BLaER1 treated with 17β-estradiol and CSF1 and Interleukin-3, amounts not matched to agents 10 nM and 100 nM (cell line): ENCODE data around the gene GJD4.

Experiments used
- H3K27ac ChIP-seq, 11 experiments: shearing (Covaris generic); formaldehyde crosslinking; 2 replicates each; pipeline ENCODE4 v1.8.1; 2022
- H3K27me3 ChIP-seq, 11 experiments: shearing (Covaris generic); formaldehyde crosslinking; 2 replicates each; pipeline ENCODE4 v1.8.1; 2022
- H3K36me3 ChIP-seq, 11 experiments: shearing (Covaris generic); formaldehyde crosslinking; 2 replicates each; pipeline ENCODE4 v1.8.1; 2022
- H3K4me1 ChIP-seq, 10 experiments: shearing (Covaris generic); formaldehyde crosslinking; 2 replicates each; pipeline ENCODE4 v1.8.1; 2022
- H3K4me2 ChIP-seq, 11 experiments: shearing (Covaris generic); formaldehyde crosslinking; 2 replicates each; pipeline ENCODE4 v1.8.1; 2022
- H3K4me3 ChIP-seq, 10 experiments: shearing (Covaris generic); formaldehyde crosslinking; 2 replicates each; pipeline ENCODE4 v1.8.1; 2022
- H3K9ac ChIP-seq, 11 experiments: shearing (Covaris generic); formaldehyde crosslinking; 2 replicates each; pipeline ENCODE4 v1.8.1; 2022
- H3K9me3 ChIP-seq, 11 experiments: shearing (Covaris generic); formaldehyde crosslinking; replicated peaks in 1 of 11; 2 replicates each; pipeline ENCODE4 v1.8.1; 2022
- H4K20me1 ChIP-seq, 11 experiments: shearing (Covaris generic); formaldehyde crosslinking; 2 replicates each; pipeline ENCODE4 v1.8.1; 2022
- Cebpa-rat ChIP-seq, 11 experiments: shearing (Covaris generic); IDR thresholded peaks; 2 replicates each; pipeline ENCODE4 v1.8.1; 2022

Gene GJD4

GRCh38 chr10:35565602-35566081 lies 39.5 kb upstream of the GJD4 start:
- Histone ChIP-seq H4K20me1 (peaks cover 0 to 49% (median 23%) of the 10 kb centered on the region in 11 experiments; a peak in 13 of 22 replicates), H3K4me1 (peaks cover 30 to 57% (median 35%) of the 10 kb centered on the region in 10 experiments), H3K4me3 (no peak overlapping the region), H3K36me3 (peaks cover 54 to 88% (median 75%) of the 10 kb centered on the region in 11 experiments), H3K27me3 (no peaks in the 10 kb centered on the region), H3K4me2 (peak overlapping the region in 2 of 11 experiments; percentile 70 to 77; a peak in 5 of 22 replicates), H3K9me3 (no peaks in the 10 kb centered on the region), H3K27ac (peak overlapping the region in 2 of 11 experiments; percentile 36 to 49; a peak in 3 of 22 replicates), H3K9ac (no peak overlapping the region)
- TF ChIP-seq Cebpa-rat (IDR thresholded peaks at IDR 0.05): no peak

GRCh38 chr10:35567951-35568350 lies 37.2 kb upstream of the GJD4 start:
- H3K36me3 ChIP-seq: peaks cover 56 to 89% (median 72%) of the 10 kb centered on the region in 11 experiments
- peaks cover 30 to 43% (median 35%) of the 10 kb centered on the region in 10 experiments for H3K4me1 ChIP-seq
- TF ChIP-seq Cebpa-rat (IDR thresholded peaks at IDR 0.05): no peak
- no peaks in the 10 kb centered on the region for H3K9me3 ChIP-seq
- H3K27me3 ChIP-seq: no peaks in the 10 kb centered on the region
- no peak overlapping the region for H3K4me2 ChIP-seq
- no peak overlapping the region for H3K27ac ChIP-seq
- H4K20me1 ChIP-seq: peaks cover 0 to 37% (median 16%) of the 10 kb centered on the region in 11 experiments; a peak in 12 of 22 replicates
- H3K4me3 ChIP-seq: no peak overlapping the region
- H3K9ac ChIP-seq: no peak overlapping the region

- Histone ChIP-seq H3K27me3 (no peaks in the 10 kb centered on the region), H3K9ac (no peak overlapping the region), H3K4me1 (peaks cover 30 to 41% (median 35%) of the 10 kb centered on the region in 10 experiments), H4K20me1 (peaks cover 0 to 35% (median 16%) of the 10 kb centered on the region in 11 experiments; a peak in 12 of 22 replicates), H3K4me2 (peak overlapping the region in 7 of 11 experiments; percentile 20 to 45 (median 40); a peak in 10 of 22 replicates), H3K4me3 (no peak overlapping the region), H3K9me3 (no peaks in the 10 kb centered on the region), H3K36me3 (peaks cover 62 to 95% (median 78%) of the 10 kb centered on the region in 11 experiments), H3K27ac (no peak overlapping the region)
- no peak for TF ChIP-seq Cebpa-rat (IDR thresholded peaks at IDR 0.05)
Measured at GRCh38 chr10:35568483-35569015, 36.6 kb upstream of the GJD4 start.

- Histone ChIP-seq H3K27ac (no peak overlapping the region), H3K4me1 (peaks cover 25 to 35% (median 28%) of the 10 kb centered on the region in 10 experiments), H3K27me3 (no peaks in the 10 kb centered on the region), H4K20me1 (peaks cover 0 to 34% (median 15%) of the 10 kb centered on the region in 11 experiments; a peak in 12 of 22 replicates), H3K36me3 (peaks cover 65 to 96% (median 80%) of the 10 kb centered on the region in 11 experiments), H3K9me3 (no peaks in the 10 kb centered on the region), H3K9ac (no peak overlapping the region), H3K4me2 (peak overlapping the region in 10 of 11 experiments; percentile 20 to 45 (median 30); a peak in 14 of 22 replicates), H3K4me3 (no peak overlapping the region)
- TF ChIP-seq Cebpa-rat (IDR thresholded peaks at IDR 0.05): no peak
Measured at GRCh38 chr10:35569111-35569707, 35.9 kb upstream of the GJD4 start.

GRCh38 chr10:35569836-35570235 lies 35.3 kb upstream of the GJD4 start:
- Histone ChIP-seq H3K4me2 (peak overlapping the region in 5 of 11 experiments; percentile 20 to 45 (median 40); a peak in 7 of 22 replicates), H3K27ac (no peak overlapping the region), H3K9me3 (no peaks in the 10 kb centered on the region), H3K4me1 (peaks cover 19 to 29% (median 22%) of the 10 kb centered on the region in 10 experiments), H4K20me1 (peaks cover 0 to 27% (median 9%) of the 10 kb centered on the region in 11 experiments; a peak in 12 of 22 replicates), H3K36me3 (peaks cover 71 to 96% (median 86%) of the 10 kb centered on the region in 11 experiments), H3K9ac (no peak overlapping the region), H3K4me3 (no peak overlapping the region), H3K27me3 (no peaks in the 10 kb centered on the region)
- TF ChIP-seq Cebpa-rat (IDR thresholded peaks at IDR 0.05): no peak

- Histone ChIP-seq H3K4me1 (peaks cover 14 to 23% (median 18%) of the 10 kb centered on the region in 10 experiments; a peak in 19 of 20 replicates), H3K36me3 (peaks cover 72 to 97% (median 88%) of the 10 kb centered on the region in 11 experiments), H4K20me1 (peaks cover 0 to 22% (median 5%) of the 10 kb centered on the region in 11 experiments; a peak in 11 of 22 replicates), H3K9ac (no peak overlapping the region), H3K4me2 (no peak overlapping the region), H3K27ac (no peak overlapping the region), H3K9me3 (no peaks in the 10 kb centered on the region), H3K27me3 (no peaks in the 10 kb centered on the region), H3K4me3 (no peak overlapping the region)
- no peak for TF ChIP-seq Cebpa-rat (IDR thresholded peaks at IDR 0.05)
Measured at GRCh38 chr10:35570397-35570796, 34.7 kb upstream of the GJD4 start.

GRCh38 chr10:35572583-35572982 lies 32.6 kb upstream of the GJD4 start:
- Histone ChIP-seq H3K27me3 (no peaks in the 10 kb centered on the region), H3K4me3 (no peak overlapping the region), H4K20me1 (peaks cover 0 to 20% (median 5%) of the 10 kb centered on the region in 11 experiments; a peak in 9 of 22 replicates), H3K9me3 (no peaks in the 10 kb centered on the region), H3K9ac (no peak overlapping the region), H3K4me1 (peaks cover 10 to 23% (median 16%) of the 10 kb centered on the region in 10 experiments; a peak in 17 of 20 replicates), H3K4me2 (no peak overlapping the region), H3K27ac (no peak overlapping the region), H3K36me3 (peaks cover 50 to 85% (median 69%) of the 10 kb centered on the region in 11 experiments)
- TF ChIP-seq Cebpa-rat (IDR thresholded peaks at IDR 0.05): no peak

- Histone ChIP-seq H3K4me3 (no peak overlapping the region), H3K9ac (no peak overlapping the region), H3K27ac (no peak overlapping the region), H3K27me3 (no peaks in the 10 kb centered on the region), H3K4me2 (no peak overlapping the region), H3K36me3 (peaks cover 38 to 73% (median 57%) of the 10 kb centered on the region in 11 experiments), H3K4me1 (peaks cover 6 to 11% (median 10%) of the 10 kb centered on the region in 10 experiments; a peak in 17 of 20 replicates), H3K9me3 (no peaks in the 10 kb centered on the region), H4K20me1 (peaks cover 0 to 12% (median 0%) of the 10 kb centered on the region in 11 experiments; a peak in 8 of 22 replicates)
- TF ChIP-seq Cebpa-rat (IDR thresholded peaks at IDR 0.05): no peak
Measured at GRCh38 chr10:35573796-35574195, 31.3 kb upstream of the GJD4 start.

- TF ChIP-seq Cebpa-rat (IDR thresholded peaks at IDR 0.05): no peak
- no peak overlapping the region for H3K4me2 ChIP-seq
Measured at GRCh38 chr10:35574924-35575352, 30.2 kb upstream of the GJD4 start.

More at GRCh38 chr10:35574924-35575352, 30.2 kb upstream of the GJD4 start:
- no peaks in the 10 kb centered on the region for H3K4me1 ChIP-seq
- H3K36me3 ChIP-seq: peaks cover 29 to 61% (median 46%) of the 10 kb centered on the region in 11 experiments
- H3K4me3 ChIP-seq: no peak overlapping the region
- H3K27ac ChIP-seq: no peak overlapping the region
- peaks cover 0 to under 1% (median 0%) of the 10 kb centered on the region in 11 experiments; a peak in 1 of 22 replicates for H4K20me1 ChIP-seq
- no peaks in the 10 kb centered on the region for H3K9me3 ChIP-seq
- no peak overlapping the region for H3K9ac ChIP-seq
- H3K27me3 ChIP-seq: no peaks in the 10 kb centered on the region
